HG03064 (cell line): Measurements from ENCODE around the gene APOD.
"Not testable (repeated sequence)": the region's sequence is repeated elsewhere in the genome, so short reads cannot be mapped to it uniquely, and the experiment has no call there.

Source experiments
- ATAC-seq: cut with Tn5 transposase; IDR thresholded peaks from one replicate; pipeline ENCODE4 v1.9.1; 2021; ENCODE audit warnings: low read depth; ENCODE audit not compliant: unreplicated experiment

Gene APOD

DNA sequence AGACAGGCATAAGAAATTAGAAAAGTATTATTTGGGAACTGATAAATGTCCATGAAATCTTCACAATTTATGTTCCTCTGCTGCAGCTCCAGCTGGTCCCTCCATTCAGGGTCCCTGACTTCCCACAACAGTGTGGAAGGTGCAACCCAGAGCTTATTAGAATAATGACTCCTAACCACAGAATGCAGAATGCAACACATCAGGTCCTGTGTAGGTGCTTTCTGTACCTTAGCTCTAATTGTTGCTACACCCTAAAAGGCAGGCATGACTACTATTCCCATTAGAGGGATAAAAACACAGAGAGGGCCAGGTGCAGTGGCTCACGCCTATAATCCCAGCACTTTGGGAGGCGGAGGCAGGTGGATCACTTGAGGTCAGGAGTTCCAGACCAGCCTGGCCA lies 6.6 kb upstream of the APOD start:
- ATAC-seq = not testable (repeated sequence)

DNA sequence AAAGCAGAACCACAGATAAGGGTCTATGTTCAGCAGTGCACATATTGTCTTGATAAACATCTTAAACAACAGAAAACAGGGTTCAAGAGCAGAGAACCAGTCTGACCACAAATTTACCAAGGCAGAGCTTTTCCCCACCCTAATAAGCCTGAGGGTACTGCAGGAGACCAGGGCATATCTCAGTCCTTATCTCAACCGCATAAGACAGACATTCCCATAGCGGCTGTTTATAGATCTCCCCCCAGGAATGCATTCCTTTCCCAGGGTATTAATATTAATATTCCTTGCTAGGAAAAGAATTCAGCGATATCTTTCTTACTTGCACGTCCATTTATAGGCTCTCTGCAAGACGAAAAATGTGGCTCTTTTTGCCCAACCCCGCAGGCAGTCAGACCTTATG lies 6.1 kb upstream of the APOD start:
- ATAC-seq = not testable (repeated sequence)

DNA sequence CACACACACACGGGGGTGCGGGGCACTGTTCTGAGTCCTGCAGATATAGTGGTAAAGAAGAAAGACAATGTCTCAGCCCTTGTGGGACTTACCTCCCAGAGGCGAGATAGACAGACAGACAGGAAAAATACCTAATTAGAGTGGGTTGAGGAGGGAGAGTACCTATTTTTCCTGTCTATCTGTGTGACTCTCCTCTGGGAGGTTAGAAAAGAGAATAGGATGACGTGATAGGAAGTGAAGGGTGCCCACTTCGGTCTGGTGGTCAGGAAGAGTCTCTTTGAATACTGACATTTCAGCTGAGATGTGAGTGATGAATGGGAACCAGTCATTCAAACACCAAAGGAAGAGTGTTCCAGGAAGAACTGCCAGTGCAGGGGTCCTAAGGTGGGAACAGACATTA lies 4.1 kb upstream of the APOD start:
- peak; percentile 49 for ATAC-seq

DNA sequence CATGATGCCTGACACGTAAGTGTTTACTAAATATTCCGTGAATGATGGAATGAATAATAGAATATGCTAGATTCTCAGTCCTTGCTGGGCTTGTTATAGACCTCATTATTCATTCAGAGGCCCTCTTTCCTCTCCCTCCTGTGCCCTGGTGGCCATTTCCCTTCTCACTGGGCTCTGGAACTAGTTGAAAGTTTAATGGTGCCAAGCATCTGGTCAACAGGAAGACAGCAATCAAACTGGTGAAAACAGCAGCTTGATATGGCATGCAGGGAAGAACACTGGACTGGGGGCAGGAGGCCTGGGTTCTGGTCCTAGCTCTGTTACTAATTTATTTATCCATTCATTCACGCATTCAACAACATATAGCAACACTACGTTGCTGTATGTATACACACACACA lies 3.7 kb upstream of the APOD start:
- no peak for ATAC-seq

DNA sequence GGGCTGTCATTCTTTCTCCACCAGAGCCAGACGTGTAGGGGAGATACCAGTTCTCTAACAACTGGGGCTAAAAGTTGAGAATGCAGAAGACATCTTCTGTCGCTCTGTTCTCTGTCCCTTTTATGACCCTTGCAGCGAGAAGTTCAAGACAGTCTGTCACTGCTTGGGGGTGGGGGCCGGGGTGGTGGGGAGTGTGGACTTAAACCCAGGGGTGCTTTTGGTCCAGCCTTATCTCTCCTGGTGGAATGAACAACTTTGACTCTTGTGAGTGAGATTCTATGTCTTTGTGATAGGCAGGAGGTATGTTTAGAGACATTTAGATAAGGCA lies 767 bp upstream of the APOD start:
- no peak for ATAC-seq

DNA sequence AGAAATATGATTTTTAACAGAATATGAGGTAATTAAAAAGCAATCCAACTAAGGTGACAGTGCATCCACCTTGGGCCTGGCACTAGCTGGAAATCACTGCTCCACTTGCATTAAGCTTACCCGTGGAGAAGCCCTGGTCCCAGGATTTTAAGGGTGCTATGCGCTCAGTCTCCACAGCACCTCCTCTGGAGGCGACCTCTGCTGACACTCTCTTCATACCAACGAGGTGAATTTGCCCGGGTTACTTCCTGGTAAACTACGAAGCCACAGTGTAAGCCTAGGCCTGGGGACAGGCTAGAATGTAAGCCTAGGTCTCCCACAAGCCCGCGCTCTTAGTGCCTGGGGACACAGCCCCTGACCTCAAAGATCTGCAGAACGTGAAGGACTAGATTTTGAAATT lies 793 bp downstream of the APOD start:
- ATAC-seq = no peak

DNA sequence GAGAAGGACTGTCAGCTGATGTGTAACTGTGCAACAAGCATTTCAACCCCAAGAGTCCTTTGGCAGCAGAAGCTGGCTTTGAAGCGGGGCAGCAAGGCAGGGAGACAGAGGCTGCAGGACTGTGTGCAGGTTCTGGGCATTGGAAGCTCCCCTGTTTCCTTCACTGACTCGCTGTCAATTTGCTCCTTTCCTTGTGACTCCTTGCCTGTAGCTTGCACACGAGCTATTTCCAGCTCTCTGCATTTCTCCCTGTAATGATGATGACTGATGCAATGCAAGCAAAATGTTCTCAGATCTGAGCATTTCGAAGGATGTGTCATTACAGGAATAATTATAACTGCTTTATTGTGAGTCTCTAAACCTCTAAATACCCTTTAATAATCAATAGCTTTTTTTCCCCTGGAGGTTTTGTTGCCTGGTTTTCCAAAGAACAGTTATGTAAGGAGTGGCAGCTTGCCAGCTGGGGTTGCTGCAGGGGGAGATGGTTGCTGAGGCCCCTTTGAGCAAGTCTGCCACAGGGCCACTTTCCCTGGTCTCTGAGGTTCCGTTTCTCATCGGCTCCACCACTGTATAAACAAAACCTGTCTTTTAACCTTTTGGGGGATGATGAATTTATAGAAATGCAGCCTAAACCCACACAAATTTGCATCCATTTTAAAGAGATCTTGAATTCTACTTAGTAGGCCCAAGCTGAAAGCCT lies 2.8 kb downstream of the APOD start:
- no peak for ATAC-seq

DNA sequence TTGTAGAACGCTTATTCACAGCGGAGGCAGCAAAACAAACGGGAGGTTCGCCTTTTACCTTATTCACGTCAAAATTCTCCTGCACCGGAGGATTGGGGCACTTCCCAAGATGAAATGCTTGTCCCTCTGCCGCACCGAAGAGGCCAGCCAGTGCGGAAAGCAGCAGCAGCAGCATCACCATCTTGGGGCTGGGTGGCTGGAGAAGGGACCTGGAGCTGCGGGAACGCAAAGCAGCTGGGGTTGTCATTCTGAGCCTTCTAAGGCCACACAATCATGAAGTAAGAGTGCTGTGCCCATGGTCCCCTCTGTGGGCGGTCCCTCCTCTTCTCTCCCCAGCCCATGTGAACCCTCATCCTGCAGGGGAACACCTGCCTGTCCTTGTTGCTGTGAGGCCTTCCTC lies 4.5 kb downstream of the APOD start:
- no peak for ATAC-seq

DNA sequence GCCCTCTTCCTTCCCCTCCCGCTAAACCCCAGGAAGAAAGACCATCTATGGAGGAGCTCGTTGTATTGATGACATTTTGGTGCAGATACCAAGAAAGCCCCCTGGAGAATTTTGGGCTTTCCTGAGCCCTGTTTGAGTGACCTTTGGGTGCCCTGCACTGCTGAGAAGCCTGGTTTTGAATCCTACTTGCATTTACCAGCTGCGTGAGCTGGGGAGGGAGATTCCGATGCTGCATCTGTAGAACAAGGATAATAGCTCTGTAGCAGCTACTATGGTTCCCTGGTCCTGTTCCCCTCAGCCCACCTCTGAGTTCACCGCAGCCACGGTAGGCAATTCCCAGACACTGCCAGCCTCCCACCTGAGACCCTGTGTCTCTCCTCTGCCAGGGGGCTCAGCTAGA lies 5.2 kb downstream of the APOD start:
- no peak for ATAC-seq

DNA sequence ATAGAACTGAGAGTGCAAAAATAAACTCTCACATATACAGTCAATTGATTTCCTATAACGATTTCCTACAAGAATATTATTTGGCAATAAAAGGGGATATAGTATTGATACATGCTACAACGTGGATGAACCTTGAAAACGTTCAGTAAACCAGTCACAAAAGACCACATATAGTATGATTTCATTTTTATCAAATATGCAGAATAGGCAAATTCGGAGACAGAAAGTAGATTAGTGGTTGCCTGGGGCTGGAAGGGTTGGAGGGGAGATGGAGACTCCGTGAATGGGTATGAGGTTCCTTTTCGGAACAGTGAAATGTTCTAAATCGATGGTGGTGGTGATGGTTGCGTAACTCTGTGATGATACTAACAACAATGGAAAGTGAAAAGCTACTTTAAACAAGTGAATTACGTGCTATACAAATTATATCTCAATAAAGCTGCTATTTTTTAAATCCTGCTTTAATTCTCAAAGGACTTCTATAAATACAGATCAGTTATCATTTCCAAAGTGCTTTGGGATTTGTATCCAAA lies 6.0 kb downstream of the APOD start:
- ATAC-seq = no peak

DNA sequence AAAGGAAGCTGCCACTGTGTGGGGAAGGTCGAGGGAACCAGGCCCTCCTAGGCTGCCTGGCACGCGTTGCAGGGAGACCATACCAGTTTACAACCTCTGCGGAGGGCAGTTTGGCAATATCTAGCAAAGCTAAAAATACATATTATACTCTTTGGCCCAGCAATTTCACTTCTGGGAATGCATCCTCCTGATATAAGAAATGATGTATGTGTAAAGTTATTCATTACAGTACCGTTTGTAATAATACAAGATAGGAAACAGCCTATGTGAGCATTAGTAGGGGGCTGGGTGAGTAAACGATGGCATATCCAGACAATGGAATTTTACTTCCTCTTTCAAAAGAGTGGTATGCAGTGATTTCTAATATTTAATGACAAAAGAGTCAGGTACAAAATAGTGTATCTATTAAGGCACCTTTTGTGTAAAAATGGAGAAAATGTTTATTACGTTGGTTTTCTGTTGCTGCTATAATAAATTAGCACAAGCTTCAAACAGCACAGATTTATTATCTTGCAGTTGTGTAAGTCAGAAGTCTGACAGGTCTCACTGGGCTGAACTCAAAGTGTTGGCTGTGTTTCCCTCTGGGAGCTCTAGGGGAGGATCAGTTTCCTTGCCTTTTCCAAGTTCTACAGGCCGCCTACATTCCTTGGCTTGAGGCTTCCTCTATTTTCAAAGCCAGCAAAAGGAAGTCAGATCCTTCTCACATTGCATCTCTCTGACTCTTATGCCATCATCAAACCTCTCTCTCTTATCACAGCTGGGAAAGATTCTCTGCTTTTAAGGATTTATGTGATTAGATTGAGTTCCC lies 9.0 kb downstream of the APOD start:
- ATAC-seq = no peak

DNA sequence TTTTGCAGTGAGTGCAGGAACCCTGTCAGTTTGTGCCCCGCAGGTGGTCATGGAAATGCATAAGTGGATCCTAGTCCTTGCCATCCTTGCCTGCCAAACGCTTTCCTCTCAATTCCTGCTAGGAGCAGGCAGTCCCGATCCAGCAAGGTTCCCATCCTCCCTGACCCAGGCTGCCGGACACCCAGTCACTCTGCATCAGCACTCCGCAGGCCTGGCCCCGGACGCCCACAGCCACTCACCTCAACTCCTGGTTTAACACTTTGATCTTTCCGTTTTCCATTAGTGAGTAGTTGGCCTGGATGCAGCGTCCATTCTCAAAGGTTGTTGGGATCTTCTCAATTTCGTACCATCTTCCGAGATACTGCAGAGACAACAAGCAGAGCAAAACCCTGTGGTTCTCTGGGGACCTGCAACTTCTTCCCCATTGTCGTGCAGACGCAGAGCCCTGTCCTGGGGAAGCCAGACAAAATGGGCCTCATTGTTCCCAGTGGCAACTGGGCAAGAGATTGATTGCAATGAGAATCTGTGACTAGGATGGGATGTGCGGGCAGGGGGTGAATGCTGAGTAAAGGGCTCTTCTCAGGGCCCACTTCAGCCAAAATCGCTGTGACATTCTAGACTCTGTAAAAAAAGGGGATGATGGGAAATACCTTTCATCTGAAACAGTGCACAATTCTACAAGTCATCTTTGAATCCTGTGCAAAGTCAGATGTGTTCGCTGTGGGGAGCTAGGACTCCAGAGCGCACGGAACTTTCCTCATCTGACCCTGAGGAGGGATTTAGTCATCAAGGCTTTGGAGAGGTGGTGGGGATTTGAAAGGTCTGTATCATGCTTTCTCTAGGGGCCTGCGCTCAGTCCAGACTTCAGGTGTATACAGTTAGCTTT lies 9.9 kb downstream of the APOD start:
- ATAC-seq = no peak

DNA sequence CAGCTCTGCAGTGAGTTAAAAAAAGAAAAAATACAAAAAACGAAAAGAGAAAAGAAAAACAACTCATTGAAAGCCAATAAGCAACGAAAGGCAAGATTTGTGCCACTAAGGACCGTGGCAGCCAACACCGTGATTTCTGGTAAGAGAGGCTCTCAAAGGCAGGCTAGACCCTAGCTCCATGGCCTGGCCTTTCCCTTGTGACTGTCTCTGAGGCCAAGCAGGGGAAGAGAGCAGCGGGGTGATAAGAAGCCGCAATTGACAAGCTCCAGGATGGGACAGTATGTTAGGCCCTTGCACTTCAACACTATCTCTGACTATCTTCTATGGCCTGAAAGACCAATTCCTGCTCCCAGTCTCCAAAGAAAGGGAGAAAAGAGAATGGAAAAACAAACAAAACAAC lies 12.4 kb downstream of the APOD start:
- ATAC-seq = no peak

DNA sequence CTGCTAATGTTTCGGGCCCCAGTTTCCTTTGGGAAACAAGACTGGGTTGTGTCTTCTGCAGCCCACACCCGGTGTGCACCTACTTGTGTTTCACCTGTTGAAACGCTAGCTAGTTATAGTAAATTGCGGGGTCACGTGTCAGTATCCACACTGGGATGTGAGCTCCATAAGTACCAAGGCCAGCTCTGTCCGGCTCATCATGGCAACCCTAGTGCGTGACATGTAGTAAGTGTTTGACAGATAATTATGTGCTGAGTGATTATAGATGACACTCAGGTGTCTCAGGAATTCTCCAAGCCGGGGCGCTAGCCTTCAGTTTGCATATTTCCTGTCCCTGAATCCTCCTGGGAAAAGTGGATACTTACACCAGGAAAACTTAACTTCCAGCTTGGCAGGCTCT lies 12.8 kb downstream of the APOD start:
- no peak for ATAC-seq

DNA sequence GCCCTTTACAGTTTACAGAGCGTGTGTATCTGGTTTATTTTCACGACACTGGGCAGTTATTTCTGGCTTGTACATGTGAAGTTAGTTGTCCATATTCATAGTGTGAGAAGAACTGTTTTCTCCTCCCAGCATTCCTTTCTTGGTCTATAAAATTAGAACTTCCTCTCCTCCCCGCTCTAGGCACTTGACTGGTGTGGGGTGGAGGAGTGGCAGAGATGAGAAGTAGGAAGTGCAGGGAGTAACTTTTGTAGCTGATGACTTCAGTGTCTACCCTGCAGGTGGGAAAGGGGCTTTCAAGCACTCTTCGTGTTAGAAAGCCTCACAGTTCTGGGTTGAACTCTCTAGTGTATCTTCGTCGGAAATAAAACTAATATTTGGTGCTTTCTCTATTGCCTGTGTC lies 13.4 kb downstream of the APOD start:
- ATAC-seq = no peak

DNA sequence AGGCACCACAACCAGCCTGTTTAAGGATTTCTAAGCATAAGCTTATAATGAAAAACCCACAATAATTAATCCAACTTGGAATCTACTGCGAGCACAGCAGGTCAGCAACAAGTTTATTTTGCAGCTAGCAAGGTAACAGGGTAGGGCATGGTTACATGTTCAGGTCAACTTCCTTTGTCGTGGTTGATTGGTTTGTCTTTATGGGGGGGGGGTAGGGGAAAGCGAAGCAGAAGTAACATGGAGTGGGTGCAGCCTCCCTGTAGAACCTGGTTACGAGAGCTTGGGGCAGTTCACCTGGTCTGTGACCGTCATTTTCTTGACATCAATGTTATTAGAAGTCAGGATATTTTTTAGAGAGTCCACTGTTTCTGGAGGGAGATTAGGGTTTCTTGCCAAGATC lies 15.1 kb downstream of the APOD start:
- no peak for ATAC-seq

DNA sequence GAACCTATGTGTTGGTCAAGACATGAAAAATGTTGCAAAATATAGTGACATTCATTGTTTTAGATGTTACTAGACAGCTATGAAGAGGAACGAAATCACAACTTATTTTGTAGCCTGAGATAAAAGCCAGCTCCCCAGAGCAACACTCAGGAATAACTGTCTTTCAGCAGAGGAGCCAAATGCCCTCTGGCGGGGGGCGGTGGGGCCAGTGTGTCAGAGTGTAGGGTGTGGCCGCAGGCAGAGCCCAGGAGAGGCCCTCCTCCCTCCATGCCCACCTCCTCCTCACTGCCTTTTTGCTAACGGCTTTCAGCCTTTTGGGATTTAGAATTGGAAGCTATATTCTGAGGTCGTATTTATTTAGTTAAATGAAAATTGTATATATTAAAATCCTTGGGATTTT lies 16.9 kb downstream of the APOD start:
- ATAC-seq = no peak

DNA sequence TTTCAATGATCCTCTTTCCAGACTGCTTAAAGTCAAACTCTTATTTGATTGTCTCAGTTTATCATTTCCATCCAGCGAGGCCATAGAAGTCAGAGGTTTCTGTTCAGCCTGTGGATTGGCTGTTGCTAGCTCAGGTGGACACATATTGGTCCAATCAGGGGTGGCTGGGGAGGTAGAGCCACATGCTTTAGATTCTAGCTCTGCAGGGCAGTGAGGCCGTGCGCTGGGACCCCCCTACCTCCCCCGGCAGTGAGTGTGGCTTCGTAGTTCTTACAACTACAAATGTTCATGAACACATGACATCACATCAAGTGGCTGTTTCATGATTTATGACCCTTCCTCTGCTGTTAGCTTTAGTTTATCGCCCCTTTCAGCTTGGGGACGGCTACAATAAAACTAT lies 18.0 kb downstream of the APOD start:
- ATAC-seq = no peak

DNA sequence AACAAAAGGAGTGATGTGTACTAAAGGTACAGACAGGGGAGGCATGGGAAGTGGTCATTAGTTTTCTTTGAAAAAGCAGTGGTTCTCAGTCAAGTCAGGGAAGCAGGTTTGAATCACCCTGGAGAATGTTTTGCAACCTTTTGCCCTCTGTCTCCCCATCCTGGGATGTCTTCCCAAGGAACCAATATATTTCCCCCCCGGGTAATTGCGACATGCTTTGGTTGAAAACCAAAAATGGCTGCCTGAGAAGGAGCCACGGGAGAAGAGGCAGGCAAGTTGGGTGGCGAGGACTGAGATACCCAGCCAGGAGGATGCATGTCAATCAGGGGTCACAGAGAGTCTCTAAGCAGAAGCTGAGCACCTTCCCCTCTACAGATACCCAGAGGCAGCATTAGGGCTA lies 20.4 kb downstream of the APOD start:
- no peak for ATAC-seq

DNA sequence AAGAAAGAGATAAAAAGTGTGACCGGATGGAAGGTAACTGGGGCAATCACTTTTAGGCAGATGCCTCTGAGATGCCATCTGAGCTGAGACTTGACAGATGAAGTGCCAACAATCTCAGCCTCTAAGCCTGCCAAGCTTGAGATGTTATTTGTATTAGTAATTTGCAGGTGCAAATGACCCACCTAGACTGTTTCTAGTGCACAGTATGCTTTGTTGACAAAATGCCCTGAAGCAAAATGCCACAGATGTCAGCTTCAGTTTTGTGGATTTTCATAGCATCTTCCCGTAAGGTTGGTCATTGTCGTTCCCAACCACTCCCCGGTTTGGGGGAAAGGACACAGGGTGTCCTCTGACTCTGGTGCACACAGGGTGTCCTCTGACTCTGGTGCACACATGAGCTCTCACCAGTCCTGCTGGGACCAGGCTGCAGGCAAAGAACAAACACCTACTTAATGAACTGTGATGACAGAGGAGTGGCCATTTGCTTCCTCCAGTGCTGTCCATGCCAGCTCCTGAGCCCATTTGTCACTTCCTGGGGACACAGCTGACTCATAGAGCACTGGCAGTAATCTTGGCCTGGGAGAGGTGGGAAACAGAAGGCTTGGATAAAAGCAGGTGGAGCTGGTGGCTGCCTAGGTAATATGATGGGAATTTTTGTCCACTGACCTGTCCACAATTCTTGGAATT lies 23.9 kb downstream of the APOD start:
- ATAC-seq = no peak

DNA sequence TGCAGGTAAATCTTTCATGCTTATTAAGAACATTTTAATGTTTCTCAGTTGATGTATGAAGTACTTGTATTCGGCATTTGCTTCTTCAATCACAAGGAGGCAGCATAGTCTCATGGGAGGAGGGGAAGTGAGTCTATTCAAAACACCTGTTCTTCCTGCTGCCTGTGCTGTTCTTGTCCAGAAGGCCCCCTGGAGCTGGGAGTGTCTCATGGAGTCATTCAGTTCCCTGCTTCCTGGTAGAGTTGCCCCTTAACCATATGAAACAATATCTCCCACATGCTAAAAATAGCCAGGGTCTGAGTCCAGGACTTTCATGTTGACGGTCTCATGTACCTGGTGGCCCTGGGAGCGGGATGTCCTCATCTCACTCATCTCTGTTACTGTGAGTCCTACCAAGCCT lies 25.1 kb downstream of the APOD start:
- no peak for ATAC-seq
